GM18526 (cell line): ENCODE data around the gene COPS4.

Experiments
- POLR2A ChIP-seq: IDR thresholded peaks from 3 replicates; pipeline ENCODE4 v1.6.1; 2011; ENCODE audit not compliant: insufficient read length; ENCODE audit errors: extremely low read depth

Gene COPS4

DNA sequence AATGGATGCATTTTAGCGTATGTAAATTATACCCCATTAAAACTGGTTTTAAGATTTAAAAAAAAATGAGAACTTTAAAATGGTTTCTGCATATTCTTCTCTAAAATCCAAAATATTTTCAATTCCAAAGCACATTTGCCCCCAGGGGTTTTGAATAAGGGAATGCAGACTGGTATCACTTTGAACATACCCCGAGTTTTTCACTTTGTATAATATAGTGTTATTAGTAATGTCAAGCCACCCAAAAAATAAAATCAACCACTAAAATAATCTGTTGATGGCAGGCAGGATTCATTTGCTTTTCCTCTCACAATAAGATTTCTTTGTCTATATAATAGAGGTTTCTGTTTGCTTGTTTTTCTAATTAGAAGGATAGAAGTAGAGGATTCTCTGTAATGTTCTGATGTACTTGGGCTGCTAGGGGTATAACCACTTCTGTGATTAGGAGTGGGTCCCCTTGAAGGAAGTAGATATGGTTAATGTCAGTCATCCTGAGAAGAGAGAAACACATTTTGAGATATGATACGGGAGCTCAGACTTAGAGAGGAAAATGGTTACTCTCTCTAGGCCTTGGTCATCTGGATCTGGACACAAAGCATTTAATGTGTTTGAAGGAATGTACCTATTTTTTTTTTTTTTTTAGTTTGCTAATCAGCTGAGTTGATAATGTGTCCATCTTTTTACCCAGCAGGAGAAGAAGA is 15.0 kb upstream of the COPS4 start:
- TF ChIP-seq POLR2A, result no peak

DNA sequence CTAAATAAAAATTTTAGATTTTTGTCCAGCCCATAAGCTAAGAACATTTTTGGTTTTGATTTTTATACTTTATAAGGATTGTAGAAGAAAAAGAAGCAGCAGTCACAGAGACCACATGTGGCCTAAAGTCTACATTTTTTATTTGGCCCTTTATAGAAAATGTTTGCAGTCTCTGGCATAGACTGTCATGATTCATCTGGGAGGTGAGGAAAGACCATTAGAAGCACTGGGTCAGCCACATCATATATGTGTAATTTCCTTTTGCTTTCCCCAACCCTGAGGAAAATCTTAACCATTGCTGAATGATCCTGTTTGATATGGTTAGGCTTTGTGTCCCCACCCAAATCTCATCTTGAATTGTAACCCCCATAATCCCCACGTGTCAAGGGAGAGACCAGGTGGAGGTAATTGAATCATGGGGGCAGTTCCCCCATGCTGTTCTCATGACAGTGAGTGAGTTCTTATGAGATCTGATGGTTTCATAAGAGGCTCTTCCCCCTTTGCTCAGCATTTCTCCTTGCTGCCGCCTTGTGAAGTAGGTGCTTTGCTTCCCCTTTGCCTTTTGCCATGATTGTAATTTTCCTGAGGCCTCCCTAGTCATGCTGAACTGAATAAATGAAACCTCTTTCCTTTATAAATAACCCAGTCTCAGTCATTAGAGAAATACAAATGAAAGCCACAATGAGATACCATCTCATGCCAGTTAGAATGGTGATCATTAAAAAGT is 12.1 kb upstream of the COPS4 start:
- TF ChIP-seq POLR2A, result no peak

DNA sequence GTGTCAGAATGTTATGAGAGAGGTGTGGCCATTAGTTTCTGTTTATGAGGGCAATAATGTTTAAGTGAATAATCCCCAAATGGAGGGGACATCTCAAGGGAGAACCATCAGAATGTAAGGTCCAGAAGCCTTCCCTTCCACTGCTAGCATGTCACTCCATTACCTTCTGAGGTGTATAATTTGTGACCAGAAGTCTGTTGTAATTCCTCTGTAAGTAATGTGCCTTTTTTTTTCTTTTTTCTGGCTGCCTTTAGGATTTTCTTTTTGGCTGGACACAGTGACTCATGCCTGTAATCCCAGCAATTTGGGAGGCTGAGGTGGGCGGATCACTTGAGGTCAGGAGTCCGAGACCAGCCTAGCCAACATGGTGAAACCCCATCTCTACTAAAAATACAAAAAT is 10.8 kb upstream of the COPS4 start:
- no peak for TF ChIP-seq POLR2A

DNA sequence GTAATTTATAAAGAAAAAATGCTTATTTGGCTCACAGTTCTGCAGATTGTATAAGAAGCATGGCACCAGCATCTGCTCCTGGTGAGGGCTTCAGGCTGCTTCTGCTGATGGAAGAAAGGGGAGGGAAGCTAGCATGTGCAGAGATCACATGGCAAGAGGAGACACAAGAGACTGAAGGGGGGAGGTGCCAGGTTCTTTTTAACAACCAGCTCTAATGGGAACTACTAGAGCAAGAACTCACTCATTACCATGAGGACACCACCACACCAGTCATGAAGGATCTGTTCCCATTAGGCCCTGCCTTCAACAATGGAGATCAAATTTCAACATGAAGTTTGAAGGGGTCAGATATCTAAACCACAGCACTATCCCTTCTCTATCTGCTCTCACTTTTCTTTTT is 9.4 kb upstream of the COPS4 start:
- no peak for TF ChIP-seq POLR2A

DNA sequence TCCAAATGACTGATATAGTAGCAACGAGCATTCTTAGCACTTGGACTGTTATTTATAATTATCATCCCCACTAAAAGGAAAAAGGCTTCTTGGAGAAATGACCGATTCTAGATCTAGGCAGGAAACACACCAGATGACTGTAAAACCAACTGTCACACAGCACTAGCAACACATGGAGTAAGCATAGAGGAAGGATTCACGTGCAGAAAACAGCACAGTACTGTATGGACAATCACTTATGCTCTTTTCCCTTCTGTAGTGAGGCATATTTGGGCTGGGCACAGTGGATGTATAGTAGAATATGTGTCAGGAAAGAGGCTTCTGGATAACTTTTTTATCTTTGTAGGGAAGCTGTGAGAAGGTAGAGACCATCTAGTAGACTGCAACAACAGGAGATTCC is 6.0 kb upstream of the COPS4 start:
- TF ChIP-seq POLR2A, result no peak

DNA sequence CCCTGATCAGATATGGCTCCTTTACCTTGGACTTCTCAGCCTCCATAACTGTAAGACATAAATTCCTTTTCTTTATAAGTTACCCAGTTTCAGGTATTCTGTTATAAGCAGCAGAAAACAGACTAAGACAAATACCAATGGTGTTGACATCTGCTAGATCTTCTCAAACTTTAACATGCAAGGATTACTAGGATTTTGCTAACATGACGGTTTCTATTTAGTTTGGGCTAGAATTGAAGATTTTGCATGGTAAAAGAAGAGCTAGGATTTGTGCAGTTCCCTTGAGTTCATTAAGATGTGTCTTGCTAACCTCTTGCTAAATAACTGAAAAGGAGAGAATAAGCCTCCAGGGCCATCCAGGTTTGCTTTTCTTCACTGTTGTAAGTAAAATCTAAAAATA is 5.3 kb upstream of the COPS4 start:
- no peak for TF ChIP-seq POLR2A

DNA sequence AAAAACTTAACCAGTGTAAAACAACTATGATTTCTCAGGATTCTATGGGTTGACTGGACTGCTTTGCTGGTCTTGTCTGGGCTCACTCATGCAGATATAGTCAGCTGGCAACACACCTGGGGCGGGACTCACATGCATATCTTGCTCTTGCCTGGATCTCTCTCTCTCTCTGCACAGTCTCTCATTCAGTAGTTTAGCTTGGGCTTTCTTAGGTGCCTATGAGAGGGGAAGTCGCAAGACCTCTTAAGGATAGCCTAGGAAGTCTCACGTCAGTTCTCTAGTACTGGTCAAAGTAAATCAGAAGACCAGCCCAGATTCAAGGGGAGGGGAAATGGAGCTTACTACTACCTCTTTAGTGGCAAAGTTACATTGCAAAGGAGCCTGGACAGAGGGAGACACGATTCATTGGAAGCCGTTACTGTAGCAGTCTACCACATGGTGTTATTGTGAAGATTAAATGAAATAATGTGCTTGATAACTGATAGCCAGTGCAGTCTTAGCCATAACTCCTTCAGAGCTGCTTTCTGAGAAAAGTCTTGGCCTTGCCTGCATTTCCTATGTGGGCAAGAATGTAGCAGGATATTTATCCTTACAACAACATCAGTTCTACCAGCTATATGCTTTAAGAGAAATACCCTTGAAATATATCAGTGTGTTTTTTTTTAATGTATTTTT is 2.1 kb downstream of the COPS4 start:
- TF ChIP-seq POLR2A, result no peak

DNA sequence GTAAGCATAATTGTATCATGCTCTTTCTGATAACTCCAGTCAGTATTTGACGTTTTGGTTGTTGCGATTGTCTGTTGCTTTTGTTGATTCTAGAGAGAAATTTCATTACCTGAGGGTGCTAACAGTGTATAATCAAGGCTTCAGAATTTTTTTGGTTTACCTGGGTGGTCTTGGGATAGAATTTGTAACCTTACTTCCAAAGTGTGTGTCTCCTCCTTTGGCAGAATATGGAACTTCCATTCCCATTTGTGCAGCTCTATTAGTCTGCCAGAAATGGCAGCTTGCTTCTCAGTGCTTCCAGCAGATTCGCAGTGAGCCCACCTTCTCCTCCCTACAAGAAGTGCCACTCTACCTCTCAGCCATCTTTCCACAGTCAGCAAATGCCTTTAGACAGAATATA is 5.3 kb downstream of the COPS4 start:
- no peak for TF ChIP-seq POLR2A

DNA sequence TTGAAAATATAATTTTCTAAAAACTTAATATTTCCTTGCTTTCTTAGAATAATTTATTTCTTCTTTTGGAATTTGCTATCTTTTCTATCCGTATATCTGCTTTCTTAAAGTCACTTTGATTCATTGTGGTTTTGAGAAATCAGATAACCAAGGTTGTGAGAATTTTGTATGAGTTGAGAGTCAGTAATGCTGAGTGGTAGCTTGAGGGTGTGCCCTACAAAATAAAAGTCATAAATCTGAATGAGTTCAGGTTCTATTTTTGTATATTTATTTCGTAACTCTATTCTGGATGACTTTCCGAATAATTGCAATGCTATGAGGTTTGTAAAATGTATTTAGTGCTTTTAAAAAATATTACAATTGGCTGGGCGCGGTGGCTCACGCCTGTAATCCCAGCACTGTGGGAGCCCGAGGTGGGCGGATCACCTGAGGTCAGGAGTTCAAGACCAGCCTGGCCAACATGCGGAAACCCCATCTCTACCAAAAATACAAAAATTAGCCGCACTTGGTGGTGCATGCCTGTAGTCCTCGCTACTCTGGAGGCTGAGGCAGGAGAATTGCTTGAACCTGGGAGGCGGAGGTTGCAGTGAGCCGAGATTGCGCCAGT is 8.9 kb downstream of the COPS4 start:
- TF ChIP-seq POLR2A, result no peak

DNA sequence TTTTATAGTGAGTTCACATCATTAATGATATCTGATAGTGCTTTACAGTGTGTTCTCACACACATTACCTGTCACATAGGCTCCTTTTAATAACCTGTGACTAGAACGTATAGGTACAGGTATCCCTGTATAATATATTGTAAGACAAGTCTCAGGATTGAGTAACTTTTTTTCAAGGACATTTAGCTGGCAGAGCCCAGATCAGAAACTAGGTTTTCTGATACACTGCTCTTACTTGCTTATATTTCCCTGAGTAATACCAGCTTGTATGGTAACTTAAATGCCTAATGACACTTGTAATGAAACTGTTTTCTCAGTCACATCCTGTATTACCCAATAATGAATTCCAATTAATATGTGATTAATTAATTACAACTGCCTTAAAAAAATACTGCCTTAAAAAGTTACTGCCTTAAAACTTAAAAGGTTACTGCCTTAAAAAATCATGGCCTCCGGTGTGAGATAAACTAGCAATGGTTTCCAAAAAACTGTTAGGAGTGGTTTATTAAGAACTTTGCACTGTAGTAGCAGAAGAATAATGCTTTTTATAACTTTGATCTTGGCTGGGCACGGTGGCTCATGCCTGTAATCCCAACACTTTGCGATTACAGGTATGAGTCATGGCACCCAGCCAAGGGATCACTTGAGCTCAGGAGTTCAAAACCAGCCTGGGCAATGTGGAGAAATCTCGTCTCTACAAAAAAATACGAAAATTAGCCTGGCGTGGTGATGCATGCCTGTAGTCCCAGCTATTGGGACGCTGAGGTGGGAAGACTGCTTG is 11.9 kb downstream of the COPS4 start:
- no peak for TF ChIP-seq POLR2A

DNA sequence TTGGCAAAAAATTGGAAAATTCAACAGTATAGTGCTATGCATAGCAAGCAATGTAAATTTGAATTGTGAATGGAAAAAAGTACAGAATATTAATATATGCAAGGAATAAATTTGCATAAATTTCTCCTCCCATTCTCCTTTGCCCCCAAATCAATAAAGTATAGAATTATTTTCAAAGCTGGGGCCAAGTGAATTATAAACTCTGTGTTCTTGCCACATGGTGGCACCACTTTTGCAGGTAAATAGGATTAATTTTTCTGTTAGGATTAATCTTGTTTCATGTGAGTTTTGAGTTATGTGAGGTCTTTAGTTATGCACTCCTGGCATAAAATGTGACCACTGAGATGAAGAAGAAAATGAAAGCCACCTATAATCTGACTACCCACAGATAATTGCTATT is 19.9 kb downstream of the COPS4 start:
- TF ChIP-seq POLR2A, result no peak

DNA sequence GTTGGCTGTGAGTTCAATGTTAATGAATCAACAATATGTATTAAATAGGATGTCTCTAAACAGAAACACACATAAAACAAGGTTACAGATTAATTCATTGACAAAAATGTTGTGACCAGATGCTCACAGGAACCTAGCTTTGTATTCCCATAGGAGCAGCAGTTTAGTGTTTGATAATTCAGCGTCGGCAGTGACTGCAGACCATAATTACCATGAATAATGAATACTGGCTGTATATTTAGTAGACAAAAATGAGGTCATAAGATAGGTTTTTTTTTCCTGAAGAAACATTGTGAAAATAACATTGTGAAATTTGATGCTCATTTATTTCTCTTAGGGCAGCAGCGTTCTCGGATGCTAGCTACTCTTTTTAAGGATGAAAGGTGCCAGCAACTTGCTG is 27.8 kb downstream of the COPS4 start:
- no peak for TF ChIP-seq POLR2A

DNA sequence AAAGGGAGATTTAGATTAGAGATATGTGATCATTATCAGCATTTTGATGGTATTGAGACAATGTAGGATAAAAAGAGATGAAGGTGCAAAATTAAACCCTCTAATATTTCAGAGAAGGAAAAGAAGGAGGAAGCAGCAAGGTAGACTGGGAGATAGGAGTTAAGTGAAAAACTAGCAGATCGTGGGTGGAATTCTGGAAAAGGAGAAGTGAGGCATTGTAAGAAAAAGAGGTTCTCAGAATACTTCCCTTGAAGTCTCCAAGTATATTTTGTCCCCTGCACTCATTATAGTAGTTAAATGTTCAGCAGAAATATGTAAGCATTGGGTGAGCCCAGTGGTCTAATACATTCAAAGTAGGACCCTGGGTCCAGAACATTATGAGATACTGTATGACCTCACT is 30.3 kb downstream of the COPS4 start:
- no peak for TF ChIP-seq POLR2A

DNA sequence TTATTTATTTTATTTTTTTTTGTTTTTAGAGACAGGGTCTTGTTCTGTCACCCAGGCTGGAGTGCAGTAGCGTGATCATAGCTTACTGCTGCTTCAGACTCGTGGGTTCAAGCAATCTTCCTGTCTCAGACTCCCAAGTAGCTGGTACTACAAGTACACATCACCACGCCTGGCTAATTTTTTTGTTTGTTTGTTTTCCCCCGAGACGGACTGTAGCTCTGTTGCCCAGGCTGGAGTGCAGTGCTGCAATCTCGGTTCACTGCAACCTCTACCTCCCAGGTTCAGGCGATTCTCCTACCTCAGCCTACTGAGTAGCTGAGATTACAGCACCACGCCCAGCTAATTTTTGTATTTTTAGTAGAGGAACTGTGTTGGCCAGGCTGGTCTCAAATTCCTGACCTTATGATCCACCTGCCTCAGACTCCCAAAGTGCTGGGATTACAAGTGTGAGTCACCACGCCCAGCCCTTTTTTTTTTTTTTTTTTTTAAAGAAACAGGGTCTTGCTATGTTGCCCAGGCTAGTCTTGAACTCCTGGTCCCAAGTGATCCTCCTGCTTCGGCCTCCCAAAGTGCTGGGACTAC is 32.2 kb downstream of the COPS4 start:
- no peak for TF ChIP-seq POLR2A

DNA sequence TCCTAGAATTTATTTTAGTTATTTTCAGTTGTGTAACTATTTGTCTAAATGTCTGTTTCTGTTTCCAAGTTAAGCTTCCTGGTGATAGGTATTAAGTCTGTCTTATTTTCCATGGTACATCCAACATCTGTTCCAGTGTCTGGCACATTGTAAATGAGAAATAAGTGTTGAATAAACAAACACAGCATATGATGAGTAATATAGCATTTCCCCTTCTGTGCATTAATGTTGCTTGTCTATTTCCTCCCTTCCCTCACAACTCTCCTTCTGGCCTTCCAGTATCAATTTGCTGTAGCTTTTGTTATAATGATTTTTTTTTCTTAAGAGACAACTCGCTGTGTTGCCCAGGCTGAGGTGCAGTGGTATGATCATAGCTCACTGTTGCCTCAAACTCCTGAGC is 36.1 kb downstream of the COPS4 start:
- TF ChIP-seq POLR2A, result no peak

DNA sequence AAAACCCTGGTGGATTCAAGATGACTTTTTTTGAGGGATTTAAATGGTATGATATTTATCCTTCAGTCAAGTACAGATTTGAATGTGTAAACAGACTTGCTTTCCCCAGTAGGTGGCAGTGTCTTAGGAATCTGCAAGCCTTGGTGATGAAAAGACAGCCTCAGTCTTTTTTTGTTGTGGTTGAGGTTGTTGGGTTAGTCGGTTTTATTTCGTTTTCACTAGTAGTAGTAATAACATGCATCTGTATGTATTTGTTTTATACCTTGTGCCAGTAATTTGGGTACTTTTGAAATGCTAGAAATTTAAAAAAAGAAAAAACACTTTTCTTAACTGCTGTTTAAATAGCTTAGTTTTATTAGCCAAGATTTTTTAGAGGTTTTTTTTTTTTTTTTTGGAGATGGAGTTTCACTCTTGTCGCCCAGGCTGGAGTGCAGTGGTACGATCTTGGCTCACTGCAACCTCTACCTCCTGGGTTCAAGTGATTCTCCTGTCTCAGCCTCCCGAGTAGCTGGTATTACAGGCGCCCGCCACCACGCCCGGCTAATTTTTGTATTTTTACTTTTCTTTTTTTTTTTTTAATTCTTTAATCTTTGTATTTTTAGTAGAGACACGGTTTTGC is 39.2 kb downstream of the COPS4 start:
- TF ChIP-seq POLR2A, result no peak
